Thyroid gland (tissue), 4 donors: Measurements from ENCODE around the gene MEGF10.

Experiments
- CTCF ChIP-seq, 6 experiments: fragments of 200-600 bp in 3 of 6; fragments of 450-650 bp in 3 of 6; sonication (generic) in 3 of 6; IDR thresholded peaks; one replicate each; pipeline ENCODE4 v1.5.1; 2016 to 2019; ENCODE audit warnings: antibody characterized with exemption in 6 of 6, mild to moderate bottlenecking in 2 of 6, inconsistent platforms in 1 of 6, moderate library complexity in 1 of 6
- POLR2A ChIP-seq, 2 donors: fragments of 450-650 bp; IDR thresholded peaks; one replicate each; pipeline ENCODE4 v1.6.1; 2017; ENCODE audit warnings: antibody characterized with exemption in 2 of 2, mild to moderate bottlenecking in 2 of 2, moderate library complexity in 1 of 2

GRCh38 chr5:127450046-127450445, 159.4 kb downstream of the MEGF10 start:
- TF ChIP-seq POLR2A (IDR thresholded peaks at IDR 0.05) (no peak), CTCF (IDR thresholded peaks at IDR 0.05) (no peak)
